C1 segment of cervical spinal cord (tissue), 14 donors: ENCODE data around the gene MAP7.
A peak's percentile ranks its signal among the peaks of the same experiment; 100 is the strongest.
"Not testable (repeated sequence)": the region's sequence is repeated elsewhere in the genome, so short reads cannot be mapped to it uniquely, and the experiment has no call there.

Experiments used
- DNase-seq, 14 donors: peaks; one replicate each; lab custom pipeline; 2025; lab: John Stamatoyannopoulos, UW

MAP7 gene

DNA sequence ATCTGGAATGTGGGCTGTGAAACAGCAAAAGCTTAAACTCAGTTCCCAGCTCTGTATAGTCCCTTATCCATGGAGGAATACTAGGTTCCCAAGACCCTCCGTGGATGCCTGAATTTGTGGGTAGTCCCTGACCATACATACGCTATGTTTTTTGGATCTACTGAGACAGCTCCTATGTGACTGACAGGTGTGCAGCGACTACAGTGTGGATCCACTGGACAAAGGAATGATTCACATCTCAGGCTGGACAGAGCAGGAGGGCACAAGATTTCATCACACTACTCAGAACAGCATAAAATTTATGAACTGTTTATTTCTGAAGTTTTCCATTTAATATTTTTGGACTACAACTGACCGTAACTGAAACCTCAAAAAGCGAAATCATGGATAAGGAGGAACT, 125.3 kb downstream of the MAP7 start:
- DNase-seq, result no peak

DNA sequence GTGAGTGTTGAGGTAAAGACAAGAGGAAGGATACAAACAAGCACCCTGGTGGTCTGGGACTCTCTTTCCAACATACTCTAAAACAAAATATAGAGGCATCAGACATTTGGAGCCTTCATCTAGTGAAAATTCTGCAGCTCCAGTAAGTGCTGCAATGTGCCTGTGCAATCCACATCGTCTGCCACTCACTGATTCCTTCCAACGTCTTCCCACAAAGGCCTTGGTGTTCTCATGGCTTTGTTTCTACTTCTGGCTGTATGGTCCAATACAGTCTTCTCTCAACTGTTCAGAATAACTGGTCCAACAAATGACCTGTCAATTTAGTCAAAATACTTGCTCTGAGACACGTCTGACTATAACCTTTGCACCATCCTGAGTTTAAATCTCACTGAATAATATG, 125.8 kb downstream of the MAP7 start:
- DNase-seq, result no peak

DNA sequence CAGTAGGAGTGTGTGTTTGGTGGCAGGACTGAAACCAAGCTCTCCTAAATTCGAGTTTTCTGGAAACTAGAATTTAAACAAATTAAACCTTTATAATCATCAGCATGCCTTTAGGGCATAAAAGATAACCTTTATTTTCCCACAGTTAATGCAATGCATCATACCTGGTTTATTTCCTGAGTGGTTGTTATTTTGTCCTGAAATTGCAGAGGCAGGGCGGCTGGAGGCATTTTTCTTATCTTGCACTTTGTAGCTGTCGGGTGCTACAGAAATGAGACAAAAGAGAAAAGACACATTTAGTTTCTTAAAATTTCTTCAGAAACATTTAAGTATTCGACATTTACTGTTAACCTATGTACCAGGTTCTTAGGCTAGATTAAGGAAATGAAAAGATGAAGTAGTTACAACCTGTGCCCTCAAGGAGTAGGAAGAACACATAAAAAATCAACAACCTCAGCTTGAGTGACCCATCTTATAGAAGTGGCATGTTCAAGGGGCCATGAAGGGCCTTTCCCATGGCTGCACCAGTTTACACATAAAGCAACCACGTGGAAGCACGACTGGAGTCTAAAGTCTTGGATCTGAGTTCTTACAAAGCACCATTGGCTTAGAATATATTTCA, 128.6 kb downstream of the MAP7 start:
- no peak for DNase-seq

DNA sequence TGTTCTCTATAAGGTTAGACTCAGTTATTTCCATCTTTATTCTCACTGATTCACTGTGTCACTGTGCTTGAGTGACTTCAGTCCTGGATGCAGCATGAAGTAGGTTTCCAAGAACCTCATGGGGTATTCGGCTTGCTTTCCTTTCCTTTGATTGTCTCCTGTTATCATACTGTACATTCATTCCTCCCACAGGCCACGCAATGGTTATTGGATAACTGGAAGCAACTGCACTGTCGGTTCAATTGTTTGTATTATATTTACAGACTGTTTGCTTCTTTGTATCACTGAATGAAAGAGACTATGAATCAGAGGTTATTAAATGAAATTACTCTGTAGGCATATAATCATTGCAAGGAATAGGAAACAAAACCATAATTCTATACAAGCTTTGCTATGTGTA, 129.4 kb downstream of the MAP7 start:
- no peak for DNase-seq

DNA sequence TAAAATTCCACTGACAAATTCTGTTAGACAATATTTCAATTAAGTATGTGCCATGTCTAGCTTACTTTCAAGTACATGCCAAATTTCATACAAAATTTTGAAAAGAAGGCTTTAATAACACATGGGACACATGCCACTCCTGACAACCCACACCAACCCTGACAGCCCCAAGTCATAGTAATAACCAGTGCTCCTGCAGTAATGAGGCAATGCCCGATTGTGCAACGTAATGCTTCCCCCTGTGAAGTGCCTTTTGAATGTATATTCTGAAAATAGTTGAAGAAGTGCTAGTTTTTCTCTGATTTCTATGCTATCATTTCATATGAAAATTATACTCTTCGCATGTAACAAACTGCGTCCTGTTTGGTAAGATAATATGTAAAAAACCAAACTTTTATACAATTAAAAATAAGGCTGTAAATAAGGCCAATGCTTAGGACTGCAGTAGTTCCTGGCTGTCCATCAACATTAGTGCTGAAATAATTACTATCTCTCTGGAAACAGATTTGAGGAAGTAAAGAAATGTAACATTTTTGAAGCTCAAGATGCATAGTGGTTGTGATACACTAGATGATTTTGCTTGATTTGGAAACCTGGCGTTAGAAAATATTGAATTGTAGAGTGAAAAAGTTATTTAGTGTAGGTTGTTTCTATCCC, 134.7 kb downstream of the MAP7 start:
- DNase-seq, result no peak

DNA sequence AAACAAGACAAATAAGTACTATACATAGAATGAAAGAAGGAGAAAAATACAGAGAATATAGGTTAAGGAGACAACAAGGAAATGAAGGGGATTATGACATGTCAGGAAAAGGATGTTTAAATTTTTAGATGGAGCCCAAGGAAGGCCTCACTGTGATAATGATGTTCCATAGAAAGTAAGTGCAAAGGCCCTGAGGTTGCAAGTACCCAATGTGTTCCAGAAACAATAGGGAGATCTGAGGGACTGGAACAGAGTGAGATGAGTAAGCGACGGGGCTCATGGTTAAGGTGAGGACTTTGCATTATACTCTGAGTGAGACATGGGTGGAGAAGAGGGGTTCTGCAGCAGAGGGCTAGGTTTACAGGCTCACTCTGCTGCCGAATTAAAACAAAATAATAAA, 137.8 kb downstream of the MAP7 start:
- no peak for DNase-seq

DNA sequence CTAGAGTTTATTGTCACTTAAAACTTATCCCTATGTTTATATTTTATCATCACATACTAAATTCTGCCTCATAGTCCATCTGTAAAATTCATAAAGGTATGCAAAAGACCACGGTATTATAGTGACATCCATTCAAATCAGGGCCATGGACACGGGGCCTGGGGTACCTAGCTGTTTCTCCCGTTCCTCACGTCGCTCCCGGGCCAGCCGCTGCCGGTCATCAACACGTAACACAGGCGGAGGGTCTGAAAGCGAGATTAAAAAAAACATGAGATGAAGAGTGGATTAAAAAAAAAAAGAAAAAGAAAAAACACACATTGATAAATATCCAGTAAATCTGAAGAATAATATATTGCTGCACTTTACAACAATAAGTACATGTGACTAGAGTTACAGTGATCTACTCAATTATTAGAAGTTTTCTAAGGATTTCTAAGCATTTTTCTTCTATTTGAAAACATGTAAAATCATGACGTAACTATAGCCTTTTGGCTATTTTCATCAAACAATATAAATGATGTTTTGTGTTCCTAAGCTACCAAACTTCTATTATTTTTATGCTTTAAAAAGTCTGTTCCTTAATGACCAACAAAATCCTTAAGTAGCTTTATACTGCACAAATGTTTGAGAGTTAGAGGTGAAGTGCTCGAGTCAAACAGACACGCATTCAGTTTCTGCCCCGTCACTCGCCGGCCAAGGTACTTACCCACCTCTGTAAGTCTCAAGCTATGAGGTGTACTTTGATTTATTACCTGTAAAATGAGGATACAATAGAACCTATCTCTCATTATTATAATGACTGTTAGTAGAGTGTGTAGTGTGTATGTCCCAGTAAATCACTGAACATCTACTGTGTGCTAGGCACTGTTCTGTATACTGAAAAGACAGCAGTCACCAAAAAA, 138.5 kb downstream of the MAP7 start:
- no peak for DNase-seq

DNA sequence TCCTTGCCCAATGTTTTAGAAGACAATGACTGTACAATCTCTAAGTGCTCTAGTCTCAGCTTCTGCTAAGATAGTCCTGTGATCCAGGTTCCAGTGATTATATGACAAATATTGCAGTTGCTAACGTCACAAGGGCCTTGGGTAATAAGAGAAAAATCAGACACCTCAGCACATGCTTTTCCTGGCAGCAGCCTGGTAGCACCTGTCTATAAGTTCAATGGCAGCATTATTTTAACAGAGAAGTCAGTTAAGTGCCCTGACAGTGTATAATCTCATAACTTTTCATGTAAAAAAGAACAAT, 139.2 kb downstream of the MAP7 start:
- DNase-seq, result no peak

DNA sequence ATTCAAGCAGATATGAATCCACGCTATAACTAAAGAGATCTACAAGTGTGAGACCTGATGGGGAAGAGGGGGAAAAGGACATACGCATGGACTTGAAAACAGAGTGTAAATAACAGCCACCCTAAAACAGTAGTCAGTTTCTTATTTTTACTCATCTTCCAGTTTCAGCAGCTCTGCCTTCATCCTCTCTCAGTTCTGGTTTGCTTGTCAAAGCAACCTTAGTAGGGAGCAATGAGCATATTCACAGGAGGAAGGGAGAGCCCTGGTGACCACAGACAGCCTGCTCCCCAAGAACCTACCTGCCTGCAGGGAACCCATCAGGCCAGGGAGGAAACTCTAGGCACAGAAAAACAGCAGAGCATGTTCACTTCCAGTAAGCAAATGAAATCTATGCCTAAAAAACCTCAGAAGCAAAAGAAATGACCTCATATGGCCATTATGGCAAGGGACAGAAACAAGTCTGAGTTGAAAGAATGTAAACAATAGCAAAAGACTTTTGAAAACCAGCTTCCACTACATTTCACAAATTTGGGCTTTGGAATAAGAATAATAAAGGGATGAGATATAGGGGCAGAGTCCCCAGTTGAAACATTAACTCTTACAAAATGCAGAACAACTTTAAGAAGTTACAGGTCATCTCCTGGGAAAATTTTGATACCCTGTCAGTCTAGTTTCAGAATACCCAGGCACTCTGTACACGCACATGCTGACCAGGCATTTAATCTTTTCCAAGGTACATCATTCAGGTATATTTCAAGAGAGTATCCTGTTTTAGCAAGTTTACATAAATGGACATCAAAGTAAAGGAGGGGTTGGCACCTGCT, 139.8 kb downstream of the MAP7 start:
- no peak for DNase-seq

DNA sequence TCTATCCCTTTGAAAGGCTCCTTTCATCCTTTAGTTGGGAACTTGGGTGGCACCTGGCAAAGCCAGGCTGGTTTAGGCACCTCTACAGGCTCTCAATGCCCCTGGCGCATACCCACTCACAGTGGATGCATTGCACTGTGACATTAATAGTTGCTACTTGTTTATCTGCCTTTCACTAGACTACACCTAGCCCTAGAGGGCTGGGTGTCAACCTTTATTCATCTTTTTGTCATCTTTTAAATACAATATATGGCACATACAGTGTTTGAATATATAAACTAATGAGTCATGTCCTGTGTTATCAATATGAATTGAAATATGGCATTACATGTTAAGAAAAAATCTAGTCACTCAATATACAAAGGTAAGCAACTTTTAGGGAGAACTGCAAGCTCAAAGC, 140.6 kb downstream of the MAP7 start:
- DNase-seq, result no peak

DNA sequence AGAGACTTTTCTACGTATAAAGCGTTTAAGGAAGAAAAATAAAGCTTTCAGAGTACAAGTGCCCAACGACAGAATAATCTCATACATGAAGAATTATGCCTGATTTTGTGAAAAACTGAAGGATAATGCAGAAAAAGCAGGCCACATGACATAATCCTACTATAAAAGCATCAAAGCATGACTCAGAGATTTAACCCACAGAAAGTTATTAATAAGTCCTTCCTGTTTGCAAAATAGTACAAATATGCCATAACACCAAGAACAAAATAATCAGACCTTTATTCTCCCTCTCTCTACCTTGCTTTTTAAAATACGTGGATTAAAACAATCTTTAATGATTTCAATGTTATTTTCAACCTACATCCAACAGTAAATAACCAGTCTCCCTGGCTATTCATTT, 142.0 kb downstream of the MAP7 start:
- DNase-seq, result no peak

DNA sequence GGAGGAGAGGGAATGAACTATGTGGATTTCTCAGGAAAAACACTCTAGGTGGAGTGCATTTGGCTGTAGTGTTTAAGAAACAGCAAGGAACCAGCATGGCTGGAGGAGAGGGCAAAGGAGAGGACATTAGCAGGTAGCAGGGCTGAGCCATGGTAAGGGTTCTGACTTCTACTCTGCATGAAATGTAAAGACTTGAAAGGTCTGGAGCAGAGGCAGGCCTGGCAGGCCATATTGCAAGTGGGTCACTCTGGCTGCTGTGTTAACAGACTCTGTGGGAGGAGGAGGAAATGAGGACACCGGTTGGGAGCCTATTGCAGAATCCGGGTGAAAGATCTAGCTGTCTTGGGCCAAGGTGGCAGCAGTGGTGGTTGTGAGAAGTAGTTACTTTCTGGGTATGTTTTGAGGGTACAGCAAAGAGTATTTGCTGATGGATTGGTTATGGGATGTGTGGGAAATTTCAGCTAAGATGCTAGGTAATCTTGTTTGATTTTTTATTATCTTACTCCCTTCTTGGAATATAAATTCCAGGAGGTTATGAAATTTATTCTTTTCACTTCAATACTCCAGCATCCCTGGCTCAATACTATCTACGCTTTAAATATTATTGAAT, 144.7 kb downstream of the MAP7 start:
- DNase-seq, result peak in 1 of 14 donors; percentile 56

DNA sequence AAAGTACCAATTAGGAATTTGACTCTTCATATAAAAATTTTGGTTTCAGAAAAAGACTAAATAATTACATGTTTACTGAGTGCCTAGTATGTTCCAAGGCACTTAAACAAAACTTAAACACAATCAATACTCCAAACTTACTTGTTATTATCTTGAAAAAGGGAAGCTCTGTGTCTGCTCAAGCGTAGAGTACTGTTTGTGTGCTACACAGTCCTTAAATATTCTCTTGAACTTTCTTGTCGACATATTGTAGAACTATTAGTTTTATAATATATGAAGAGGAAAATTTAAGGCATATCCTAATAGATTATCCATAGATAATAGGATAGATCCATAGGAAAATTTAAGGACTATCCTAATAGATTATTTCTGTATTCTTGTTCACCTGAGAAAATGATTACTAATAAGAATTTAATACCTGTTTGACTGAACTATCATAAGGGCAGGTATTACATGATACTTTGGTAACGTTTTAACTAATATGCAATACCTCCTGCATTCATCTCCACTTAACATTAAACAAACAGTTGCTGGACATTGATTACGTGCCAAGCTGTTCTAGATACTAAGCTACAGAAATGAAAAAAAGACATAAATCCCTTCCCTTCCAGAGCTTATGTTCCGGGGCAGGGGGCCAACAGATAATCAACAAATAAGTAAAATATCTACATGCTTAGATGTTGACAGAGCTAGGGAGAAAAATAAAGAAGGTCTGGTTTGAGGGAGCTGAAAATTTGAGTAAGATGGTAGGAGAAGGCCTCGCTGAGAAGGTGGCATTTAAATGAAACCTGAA, 145.4 kb downstream of the MAP7 start:
- DNase-seq, result no peak

DNA sequence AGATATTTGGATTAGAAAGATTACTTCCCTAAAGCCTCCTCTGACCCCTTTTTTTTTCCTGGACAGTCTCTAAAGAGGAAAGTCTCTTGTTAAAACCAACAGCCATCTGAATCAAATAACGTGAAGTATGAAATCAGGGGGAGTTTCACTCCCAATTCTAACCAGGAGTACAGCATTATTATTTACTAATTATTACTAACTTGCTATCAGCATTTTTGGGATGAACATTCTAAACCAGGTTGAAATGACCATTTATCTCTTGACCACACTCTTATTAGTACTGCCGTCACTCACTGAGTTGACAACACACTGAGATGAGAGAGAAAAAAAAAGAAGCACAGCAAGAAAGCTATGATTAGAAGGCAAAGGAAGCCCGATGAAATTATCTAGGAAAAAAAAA, 146.2 kb downstream of the MAP7 start:
- DNase-seq, result no peak

DNA sequence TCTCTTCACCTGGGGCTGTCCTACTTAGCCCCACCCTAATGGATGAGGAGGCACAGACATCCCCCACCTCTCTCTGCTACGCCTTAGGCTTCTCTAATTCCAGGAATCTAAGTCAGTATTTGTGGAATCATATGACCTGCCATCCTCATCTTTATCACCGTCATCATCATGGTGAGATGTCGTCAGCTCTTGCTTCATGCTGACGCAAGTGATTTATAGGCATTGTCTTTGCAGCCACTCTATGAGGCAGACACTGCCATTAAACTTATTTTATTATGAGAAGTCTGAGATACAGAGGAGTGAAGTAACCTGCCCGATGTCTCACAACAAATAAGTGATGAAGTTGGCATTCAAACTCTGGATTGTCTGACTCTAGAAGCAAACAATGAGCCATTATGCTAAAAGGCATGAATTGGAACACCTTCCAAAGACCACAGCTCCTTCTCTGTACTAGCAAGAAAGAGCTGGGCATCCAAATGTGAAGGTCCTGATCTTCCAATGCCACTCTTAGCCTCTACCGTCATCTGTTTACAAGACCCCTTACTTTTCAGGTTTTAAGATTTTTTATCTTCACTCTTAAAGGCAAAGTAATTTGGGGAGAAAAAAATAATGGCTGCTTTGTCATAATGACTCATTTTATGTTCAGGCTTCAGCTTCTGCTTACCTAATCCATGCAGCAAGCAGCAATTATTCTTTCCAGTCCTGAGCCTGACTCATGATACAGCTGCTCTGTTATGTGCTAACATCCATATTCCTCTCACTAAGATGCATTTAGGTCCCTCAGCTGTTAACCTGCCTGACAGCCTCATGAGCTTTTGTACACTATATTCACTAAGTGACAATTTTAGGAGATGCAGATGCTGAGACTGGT, 146.9 kb downstream of the MAP7 start:
- peak in 2 of 14 donors; percentile 45 to 48 for DNase-seq

DNA sequence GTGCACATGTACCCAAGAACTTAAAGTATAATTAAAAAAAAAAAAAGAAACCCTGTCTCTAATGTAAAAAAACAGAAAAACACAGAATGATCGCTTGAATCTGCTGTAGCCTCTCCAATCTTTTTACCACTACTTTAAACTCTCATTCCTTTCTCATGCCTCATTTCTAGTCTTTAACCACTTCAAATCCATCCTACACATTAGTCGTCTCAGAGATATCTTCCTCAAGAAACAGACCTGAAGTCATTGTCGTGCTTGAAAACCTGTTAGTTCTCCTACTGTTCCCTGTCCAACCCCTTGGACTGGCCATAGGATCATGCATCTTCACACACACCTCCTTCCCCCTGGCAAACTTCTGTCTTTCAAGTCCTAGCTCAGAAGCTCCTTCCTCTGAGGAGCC, 148.5 kb downstream of the MAP7 start:
- no peak for DNase-seq

DNA sequence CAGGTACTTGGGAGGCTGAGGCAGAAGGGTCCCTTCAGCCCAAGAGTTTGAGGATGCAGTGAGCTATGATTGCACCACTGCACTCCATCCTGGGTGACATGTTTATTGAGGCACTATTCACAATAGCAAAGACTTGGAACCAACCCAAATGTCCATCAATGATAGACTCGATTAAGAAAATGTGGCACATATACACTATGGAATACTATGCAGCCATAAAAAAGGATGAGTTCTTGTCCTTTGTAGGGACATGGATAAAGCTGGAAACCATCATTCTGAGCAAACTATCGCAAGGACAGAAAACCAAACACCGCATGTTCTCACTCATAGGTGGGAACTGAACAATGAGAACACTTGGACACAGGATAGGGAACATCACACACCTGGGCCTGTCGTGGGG, 149.0 kb downstream of the MAP7 start:
- DNase-seq, result not testable (repeated sequence)

DNA sequence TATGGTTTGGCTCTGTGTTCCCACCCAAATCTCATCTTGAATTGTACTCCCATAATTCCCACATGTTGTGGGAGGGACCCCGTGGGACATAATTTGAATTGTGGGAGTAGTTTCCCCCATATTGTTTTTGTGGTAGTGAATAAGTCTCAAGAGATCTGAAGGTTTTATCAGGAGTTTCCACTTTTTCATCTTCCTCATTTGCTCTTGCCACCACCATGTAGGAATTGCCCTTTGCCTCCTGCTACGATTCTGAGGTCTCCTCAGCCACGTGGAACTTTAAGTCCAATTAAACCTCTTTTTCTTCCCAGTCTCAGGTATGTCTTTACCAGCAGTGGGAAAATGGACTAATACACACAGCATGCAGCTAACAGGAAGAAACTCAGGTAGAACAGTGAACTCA, 151.8 kb downstream of the MAP7 start:
- no peak for DNase-seq

DNA sequence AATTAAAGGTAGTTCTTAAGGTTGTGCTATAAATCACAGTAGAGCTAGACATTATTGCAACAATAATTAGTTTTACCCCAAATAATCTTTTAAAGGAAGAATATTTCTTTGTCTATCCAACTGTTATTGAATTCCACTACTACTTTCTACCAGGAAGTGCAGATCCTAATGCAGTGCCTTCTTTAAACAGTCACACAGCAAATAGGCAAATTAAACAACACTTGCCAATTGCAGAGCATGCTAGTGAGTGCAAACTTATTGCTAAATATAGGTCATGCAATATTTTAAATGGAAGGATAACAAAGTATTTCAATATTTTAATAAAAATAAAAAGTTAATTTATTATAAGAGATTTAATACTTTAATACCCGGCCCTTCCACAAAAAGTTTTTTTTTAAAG, 153.3 kb downstream of the MAP7 start:
- DNase-seq, result no peak

DNA sequence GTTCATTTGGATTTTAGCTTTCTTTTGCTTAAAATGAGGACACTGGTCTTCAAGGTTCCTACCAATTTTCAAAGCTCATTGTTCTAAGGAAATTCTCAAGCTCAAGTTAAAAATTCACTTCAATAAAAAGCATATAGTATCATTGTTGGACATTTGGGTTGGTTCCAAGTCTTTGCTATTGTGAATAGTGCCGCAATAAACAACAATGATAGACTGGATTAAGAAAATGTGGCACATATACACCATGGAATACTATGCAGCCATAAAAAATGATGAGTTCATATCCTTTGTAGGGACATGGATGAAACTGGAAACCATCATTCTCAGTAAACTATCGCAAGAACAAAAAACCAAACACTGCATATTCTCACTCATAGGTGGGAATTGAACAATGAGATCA, 159.3 kb downstream of the MAP7 start:
- not testable (repeated sequence) for DNase-seq
